ENCODE measurements around the gene ITPR3. TPM values are rescaled to one million over a fixed set of nuclear protein-coding genes. Genes with fewer than 3 reads are reported as not detected.
"Not testable (repeated sequence)": the region's sequence is repeated elsewhere in the genome, so short reads cannot be mapped to it uniquely, and the experiment has no call there.

The ITPR3 gene
- total RNA-seq, 1 donor: 15.1 TPM

GRCh38 chr6:33630014-33630413 is 8.9 kb downstream of the ITPR3 start:
- no peak overlapping the region for H3K4me3 ChIP-seq (ENCODE audit: low read depth, low read length)
- TF ChIP-seq CTCF (IDR thresholded peaks at IDR 0.05; ENCODE audit: insufficient read depth, low read depth, low read length): no peak
- no peak for DNase-seq (ENCODE audit: low read depth)

DNA sequence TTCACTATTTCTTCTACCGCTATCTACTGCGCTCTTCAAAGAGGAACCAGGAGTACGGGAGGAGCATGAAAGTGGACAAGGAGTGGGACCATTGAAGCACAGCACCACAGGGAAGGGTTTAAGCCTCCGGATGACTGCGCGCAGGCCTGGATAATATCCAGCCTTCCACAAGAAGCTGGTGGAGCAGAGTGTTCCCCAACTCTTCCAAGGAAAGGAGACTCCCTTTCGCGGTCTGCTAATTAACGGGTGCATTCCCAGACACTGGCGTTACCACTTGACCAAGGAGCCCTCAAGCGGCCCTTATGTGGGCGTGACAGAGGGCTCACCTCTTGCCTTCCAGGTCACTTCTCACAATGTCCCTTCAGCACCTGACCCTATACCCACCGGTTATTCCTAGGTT is 10.4 kb downstream of the ITPR3 start:
- not testable (repeated sequence) for DNase-seq (ENCODE audit: low read depth); H3K4me3 ChIP-seq (ENCODE audit: low read depth, low read length)

DNA sequence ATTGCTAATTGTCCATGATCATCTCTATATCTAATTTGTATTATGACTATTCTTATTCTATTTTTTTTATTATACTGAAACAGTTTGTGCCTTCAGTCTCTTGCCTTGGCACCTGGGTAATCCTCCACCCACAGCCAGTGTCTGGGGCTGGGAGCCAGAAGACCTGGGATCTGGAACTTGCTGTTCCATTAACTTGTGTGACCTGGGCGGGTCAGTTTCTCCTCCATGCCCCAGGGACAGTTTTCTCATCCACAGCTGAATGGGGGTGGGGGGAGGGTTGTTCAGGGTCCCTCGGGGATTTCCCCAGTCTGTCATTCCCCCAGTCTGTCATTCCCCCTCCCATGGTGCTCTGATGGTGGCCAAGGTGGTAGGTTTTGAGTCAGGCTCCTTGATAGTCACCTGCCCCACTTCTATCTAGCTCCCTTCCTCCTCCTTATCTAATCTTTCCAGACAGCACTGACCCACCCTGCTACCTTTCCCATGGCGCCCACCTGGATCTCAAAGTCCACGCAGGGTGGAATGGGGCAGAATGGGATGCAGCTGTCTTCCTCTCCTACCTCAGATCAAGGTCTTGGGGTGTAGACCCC is 10.9 kb downstream of the ITPR3 start:
- H3K4me3 ChIP-seq (ENCODE audit: low read depth, low read length): no peak overlapping the region
- DNase-seq (ENCODE audit: low read depth): no peak
- no peak for TF ChIP-seq CTCF (IDR thresholded peaks at IDR 0.05; ENCODE audit: insufficient read depth, low read depth, low read length)

DNA sequence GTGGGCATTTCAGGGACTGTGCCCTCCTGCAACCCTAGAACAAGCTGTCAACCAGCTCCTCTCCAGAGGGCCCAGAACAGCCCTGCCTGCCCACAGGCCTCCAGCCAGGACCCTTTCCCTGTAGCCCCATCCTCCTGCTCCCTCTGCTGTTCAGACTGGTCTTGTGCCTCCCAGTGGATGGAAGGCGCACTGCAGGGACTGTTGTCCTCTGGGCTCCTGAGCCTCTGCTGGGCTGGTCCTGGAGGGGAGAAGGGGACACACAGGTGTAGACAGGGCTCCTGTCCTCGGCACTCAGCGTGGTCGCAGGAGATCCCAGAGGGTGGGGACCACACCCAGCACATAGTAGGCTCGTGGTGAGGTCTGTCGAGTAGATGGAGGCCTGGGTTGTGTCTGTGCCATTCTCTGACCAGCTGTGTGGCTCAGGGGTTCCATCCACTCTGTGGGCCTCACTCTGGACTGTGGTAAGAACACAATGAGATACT is 11.5 kb downstream of the ITPR3 start:
- no peak for DNase-seq (ENCODE audit: low read depth)
- H3K4me3 ChIP-seq (ENCODE audit: low read depth, low read length): no peak overlapping the region
- TF ChIP-seq CTCF (IDR thresholded peaks at IDR 0.05; ENCODE audit: insufficient read depth, low read depth, low read length): peak; percentile 75

- TF ChIP-seq CTCF (IDR thresholded peaks at IDR 0.05; ENCODE audit: insufficient read depth, low read depth, low read length): no peak
- DNase-seq (ENCODE audit: low read depth): no peak
- peak overlapping the region; percentile 54 for H3K4me3 ChIP-seq (ENCODE audit: low read depth, low read length)
These were observed 12.0 kb downstream of the ITPR3 start for GRCh38 chr6:33633084-33633461.

GRCh38 chr6:33633462-33634158 is 12.5 kb downstream of the ITPR3 start:
- peak; percentile 67 for DNase-seq (ENCODE audit: low read depth)
- peak overlapping the region; percentile 62 for H3K4me3 ChIP-seq (ENCODE audit: low read depth, low read length)
- TF ChIP-seq CTCF (IDR thresholded peaks at IDR 0.05; ENCODE audit: insufficient read depth, low read depth, low read length): no peak

DNA sequence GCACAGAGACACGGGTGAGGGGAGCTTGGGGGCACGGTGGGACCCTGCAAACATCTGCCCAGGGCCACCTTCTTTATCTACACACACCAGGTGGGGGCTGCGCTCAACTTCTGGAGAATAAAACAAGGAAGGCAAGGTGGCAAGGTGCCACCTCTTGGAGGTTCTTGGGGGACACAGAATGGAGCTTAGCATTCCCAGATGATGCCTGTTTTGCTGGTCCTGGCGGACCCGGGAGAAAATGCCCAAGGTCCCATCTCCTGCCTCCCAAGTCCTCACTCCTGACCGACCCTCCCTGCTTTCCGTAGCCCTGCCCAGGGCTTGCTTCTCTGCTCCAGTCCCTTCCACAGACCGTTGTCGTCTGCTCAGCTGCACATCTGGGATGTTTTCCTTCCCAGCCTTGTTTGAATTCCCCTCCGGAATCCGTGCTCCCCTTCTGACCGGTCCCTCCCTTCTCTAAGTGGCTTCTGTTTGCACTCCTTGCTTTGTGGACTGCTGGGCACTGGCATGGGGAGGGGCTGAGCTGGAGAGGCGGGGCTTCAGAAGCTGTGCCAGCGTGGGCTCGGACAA is 13.1 kb downstream of the ITPR3 start:
- peak; percentile 17 for DNase-seq (ENCODE audit: low read depth)
- peak overlapping the region; percentile 62 for H3K4me3 ChIP-seq (ENCODE audit: low read depth, low read length)
- no peak for TF ChIP-seq CTCF (IDR thresholded peaks at IDR 0.05; ENCODE audit: insufficient read depth, low read depth, low read length)
